SK-N-SH (cell line): Measurements from ENCODE around the gene LDAH.

ENCODE experiments used
- ELF1 ChIP-seq: IDR thresholded peaks from 2 replicates; pipeline ENCODE4 v1.4.0; 2012
- EP300 ChIP-seq, 2 experiments: IDR thresholded peaks; 2 replicates each; pipeline versions ENCODE4 v1.4.0 to v1.6.1; 2012; ENCODE audit warnings: borderline replicate concordance in 1 of 2, low read depth in 1 of 2, low read length in 1 of 2
- NFIC ChIP-seq: IDR thresholded peaks from 2 replicates; pipeline ENCODE4 v1.4.0; 2012; ENCODE audit warnings: borderline replicate concordance
- POLR2AphosphoS5 ChIP-seq: IDR thresholded peaks from 2 replicates; pipeline ENCODE4 v1.6.1; 2012; ENCODE audit warnings: low read depth, low read length
- RAD21 ChIP-seq: IDR thresholded peaks from 2 replicates; pipeline ENCODE4 v1.6.1; 2012; ENCODE audit warnings: mild to moderate bottlenecking, low read length
- RFX5 ChIP-seq: IDR thresholded peaks from 2 replicates; pipeline ENCODE4 v1.6.1; 2012; ENCODE audit warnings: mild to moderate bottlenecking, improper control_type of control experiment, low read length
- SIN3A ChIP-seq: IDR thresholded peaks from 2 replicates; pipeline ENCODE4 v1.6.1; 2012; ENCODE audit warnings: low read depth, mild to moderate bottlenecking, low read length, moderate library complexity, borderline replicate concordance
- TCF12 ChIP-seq: IDR thresholded peaks from 2 replicates; pipeline ENCODE4 v1.4.0; 2012
- TF ChIP-seq, protein P1 (sequence below): fragments of 200-600 bp; sonication (generic); IDR thresholded peaks from 2 replicates; pipeline ENCODE4 v1.6.1; 2017; ENCODE audit warnings: antibody characterized with exemption, mild to moderate bottlenecking, moderate library complexity

GRCh38 chr2:20759487-20759886 is 63.4 kb downstream of the LDAH start:
- TF ChIP-seq POLR2AphosphoS5 = no peak
- no peak for TF ChIP-seq RFX5
- TF ChIP-seq, protein P1, sequence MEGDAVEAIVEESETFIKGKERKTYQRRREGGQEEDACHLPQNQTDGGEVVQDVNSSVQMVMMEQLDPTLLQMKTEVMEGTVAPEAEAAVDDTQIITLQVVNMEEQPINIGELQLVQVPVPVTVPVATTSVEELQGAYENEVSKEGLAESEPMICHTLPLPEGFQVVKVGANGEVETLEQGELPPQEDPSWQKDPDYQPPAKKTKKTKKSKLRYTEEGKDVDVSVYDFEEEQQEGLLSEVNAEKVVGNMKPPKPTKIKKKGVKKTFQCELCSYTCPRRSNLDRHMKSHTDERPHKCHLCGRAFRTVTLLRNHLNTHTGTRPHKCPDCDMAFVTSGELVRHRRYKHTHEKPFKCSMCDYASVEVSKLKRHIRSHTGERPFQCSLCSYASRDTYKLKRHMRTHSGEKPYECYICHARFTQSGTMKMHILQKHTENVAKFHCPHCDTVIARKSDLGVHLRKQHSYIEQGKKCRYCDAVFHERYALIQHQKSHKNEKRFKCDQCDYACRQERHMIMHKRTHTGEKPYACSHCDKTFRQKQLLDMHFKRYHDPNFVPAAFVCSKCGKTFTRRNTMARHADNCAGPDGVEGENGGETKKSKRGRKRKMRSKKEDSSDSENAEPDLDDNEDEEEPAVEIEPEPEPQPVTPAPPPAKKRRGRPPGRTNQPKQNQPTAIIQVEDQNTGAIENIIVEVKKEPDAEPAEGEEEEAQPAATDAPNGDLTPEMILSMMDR = no peak
- no peak for TF ChIP-seq TCF12
- TF ChIP-seq NFIC = no peak
- no peak for TF ChIP-seq SIN3A
- no peak for TF ChIP-seq RAD21
- no peak for TF ChIP-seq ELF1
- no peak for TF ChIP-seq EP300 (IDR thresholded peaks at IDR 0.05; ENCODE audit: borderline replicate concordance in 1 of 2, low read depth in 1 of 2, low read length in 1 of 2)
